Prostate gland (tissue), 2 donors: Measurements from ENCODE around the gene SLC38A1.

Experiments used
- POLR2A ChIP-seq: fragments of 450-650 bp; IDR thresholded peaks from one replicate; pipeline ENCODE4 v1.6.1; 2016; ENCODE audit warnings: antibody characterized with exemption, mild to moderate bottlenecking
- TF ChIP-seq, protein P1 (sequence below), 4 experiments: fragments of 200-600 bp in 2 of 4; fragments of 450-650 bp in 2 of 4; sonication (generic) in 2 of 4; IDR thresholded peaks; 1 replicate in 3 of 4; 2 replicates in 1 of 4; pipeline ENCODE4 v1.5.1; 2016 to 2019; ENCODE audit warnings: antibody characterized with exemption in 4 of 4, mild to moderate bottlenecking in 2 of 4, moderate library complexity in 2 of 4

DNA sequence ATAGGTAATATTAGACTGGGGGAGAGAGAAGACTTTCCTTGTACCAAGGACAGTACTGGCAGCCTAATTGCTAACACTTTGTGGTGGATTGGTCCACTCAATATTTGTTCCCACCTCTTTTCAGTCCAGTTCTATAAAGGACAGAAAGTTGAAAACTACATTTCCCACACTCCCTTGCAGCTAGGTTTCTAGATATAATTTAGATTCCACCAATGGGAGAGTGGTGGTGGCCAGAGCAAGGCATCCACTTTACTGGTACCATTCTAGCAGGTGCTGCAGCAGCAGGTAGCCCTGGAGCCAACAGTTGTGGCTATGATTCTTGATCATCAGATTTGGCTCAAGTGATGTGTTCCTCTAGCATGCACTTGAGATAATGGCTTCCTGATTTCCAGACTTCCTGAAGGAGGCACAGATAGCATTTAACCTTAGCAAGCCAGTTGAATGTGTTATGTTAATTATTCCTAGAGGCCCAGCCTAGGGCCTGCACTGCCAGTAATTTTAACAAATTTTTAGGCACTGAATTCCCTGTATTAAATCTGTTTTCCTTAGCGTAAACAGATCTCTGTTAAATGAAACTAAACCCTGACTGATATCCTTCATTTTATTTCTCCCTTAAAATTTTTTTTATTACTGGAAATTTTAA lies 24.4 kb downstream of the SLC38A1 start:
- TF ChIP-seq, protein P1, sequence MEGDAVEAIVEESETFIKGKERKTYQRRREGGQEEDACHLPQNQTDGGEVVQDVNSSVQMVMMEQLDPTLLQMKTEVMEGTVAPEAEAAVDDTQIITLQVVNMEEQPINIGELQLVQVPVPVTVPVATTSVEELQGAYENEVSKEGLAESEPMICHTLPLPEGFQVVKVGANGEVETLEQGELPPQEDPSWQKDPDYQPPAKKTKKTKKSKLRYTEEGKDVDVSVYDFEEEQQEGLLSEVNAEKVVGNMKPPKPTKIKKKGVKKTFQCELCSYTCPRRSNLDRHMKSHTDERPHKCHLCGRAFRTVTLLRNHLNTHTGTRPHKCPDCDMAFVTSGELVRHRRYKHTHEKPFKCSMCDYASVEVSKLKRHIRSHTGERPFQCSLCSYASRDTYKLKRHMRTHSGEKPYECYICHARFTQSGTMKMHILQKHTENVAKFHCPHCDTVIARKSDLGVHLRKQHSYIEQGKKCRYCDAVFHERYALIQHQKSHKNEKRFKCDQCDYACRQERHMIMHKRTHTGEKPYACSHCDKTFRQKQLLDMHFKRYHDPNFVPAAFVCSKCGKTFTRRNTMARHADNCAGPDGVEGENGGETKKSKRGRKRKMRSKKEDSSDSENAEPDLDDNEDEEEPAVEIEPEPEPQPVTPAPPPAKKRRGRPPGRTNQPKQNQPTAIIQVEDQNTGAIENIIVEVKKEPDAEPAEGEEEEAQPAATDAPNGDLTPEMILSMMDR (IDR thresholded peaks at IDR 0.05): no peak
- no peak for TF ChIP-seq POLR2A
